Naive B cell (primary cell): ENCODE measurements around the gene SPATS2. TPM values are rescaled to one million over a fixed set of nuclear protein-coding genes. Genes with fewer than 3 reads are reported as not detected.

Experiments used
- ATAC-seq, 2 donors: fragments of 150-1000 bp; cut with Tn5 transposase; 2 replicates each; pipeline ENCODE4 v1.10.0; 2021; ENCODE audit warnings: low read depth in 2 of 2, mild to moderate bottlenecking in 2 of 2, moderate library complexity in 2 of 2
- DNase-seq: peaks from one replicate; pipeline ENCODE4 v3.0.0; 2022
- H3K27ac Mint-ChIP-seq, 6 donors: one replicate each; pipeline ENCODE4 v1.8.0; 2020 to 2022; ENCODE audit warnings: mild to moderate bottlenecking in 6 of 6, mixed read lengths in 6 of 6, moderate library complexity in 5 of 6, inconsistent platforms in 2 of 6
- H3K27me3 Mint-ChIP-seq, 3 donors: one replicate each; pipeline ENCODE4 v1.8.0; 2021 to 2022; ENCODE audit warnings: mixed read lengths in 3 of 3, mild to moderate bottlenecking in 1 of 3
- H3K36me3 Mint-ChIP-seq, 2 donors: one replicate each; pipeline ENCODE4 v1.8.0; 2020 to 2022; ENCODE audit warnings: mixed read lengths in 2 of 2, inconsistent platforms in 1 of 2, mild to moderate bottlenecking in 1 of 2
- H3K4me1 Mint-ChIP-seq, 3 donors: one replicate each; pipeline ENCODE4 v1.8.0; 2020 to 2022; ENCODE audit warnings: mixed read lengths in 3 of 3, inconsistent platforms in 1 of 3, mild to moderate bottlenecking in 1 of 3, moderate library complexity in 1 of 3
- H3K4me3 Mint-ChIP-seq, 8 donors: one replicate each; pipeline ENCODE4 v1.8.0; 2020 to 2022; ENCODE audit warnings: mild to moderate bottlenecking in 8 of 8, mixed read lengths in 8 of 8, moderate library complexity in 8 of 8, inconsistent platforms in 2 of 8
- H3K9me3 Mint-ChIP-seq, 7 donors: one replicate each; pipeline ENCODE4 v1.8.0; 2020 to 2022; ENCODE audit warnings: mixed read lengths in 7 of 7, mild to moderate bottlenecking in 5 of 7, inconsistent platforms in 2 of 7, moderate library complexity in 1 of 7
- polyA plus RNA-seq, 6 donors: library from polyadenylated mRNA; unstranded; fragments of 300-500 nt; fragmentation: Illumina TruSeq; gene quantifications; one replicate each; pipeline ENCODE4 v1.2.3, GENCODE V29; 2021; ENCODE audit warnings: low read depth in 6 of 6

SPATS2 gene
- polyA plus RNA-seq, 6 donors from 2014 or later: 1.9 to 11.4 (median 9.0) TPM

DNA sequence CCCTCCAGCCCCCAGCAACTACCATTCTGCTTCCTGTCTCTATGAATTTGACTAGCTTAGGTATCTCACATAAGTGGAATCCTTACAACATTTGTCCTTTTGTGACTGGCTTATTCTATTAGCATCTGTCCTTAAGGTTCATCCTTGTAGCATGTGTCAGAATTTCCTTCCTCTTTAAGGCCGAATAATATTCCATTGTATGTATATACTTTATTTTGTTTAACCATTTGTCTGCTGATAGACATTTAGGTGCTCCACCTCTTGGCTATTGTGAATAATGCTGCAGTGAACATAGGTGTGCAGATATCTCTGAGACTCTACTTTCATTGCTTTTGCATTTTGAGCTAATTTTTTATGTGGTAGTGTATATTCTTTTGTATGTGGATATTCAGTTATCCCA, 75.7 kb downstream of the SPATS2 start:
- peak overlapping the region in 1 of 6 donors; percentile 32 for H3K27ac Mint-ChIP-seq
- peaks cover 0 to 1% (median 0%) of the 10 kb centered on the region in 7 donors for H3K9me3 Mint-ChIP-seq
- H3K27me3 Mint-ChIP-seq: no peaks in the 10 kb centered on the region
- ATAC-seq (no peak), DNase-seq (no peak)
- peaks cover 0 to 7% of the 10 kb centered on the region in 2 donors for H3K36me3 Mint-ChIP-seq
- peaks cover 0 to 11% (median 4%) of the 10 kb centered on the region in 3 donors for H3K4me1 Mint-ChIP-seq
- no peak overlapping the region for H3K4me3 Mint-ChIP-seq

DNA sequence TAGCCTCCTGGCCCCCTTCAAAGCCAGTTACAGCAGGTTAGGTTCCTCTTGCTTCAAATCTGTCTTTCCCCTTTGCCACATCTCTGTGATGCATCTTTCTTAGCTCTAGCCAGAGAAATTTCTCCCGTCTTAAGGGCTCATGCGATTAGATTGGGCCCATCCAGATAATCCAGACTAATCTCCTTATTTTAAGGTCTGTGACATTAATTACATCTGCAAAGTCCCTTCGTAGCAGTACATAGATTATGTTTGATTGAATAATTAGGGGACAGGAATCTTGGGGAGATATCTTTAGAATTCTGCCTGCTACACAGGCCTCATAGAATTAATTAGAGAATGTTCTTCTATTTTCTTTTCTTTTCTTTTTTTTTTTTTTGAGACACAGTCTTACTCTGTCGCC, 79.3 kb downstream of the SPATS2 start:
- peaks cover 0 to 10% (median 4%) of the 10 kb centered on the region in 3 donors for H3K4me1 Mint-ChIP-seq
- H3K36me3 Mint-ChIP-seq: peaks cover 4 to 20% of the 10 kb centered on the region in 2 donors
- no peak overlapping the region for H3K27ac Mint-ChIP-seq
- H3K9me3 Mint-ChIP-seq: peaks cover 0 to 11% (median 2%) of the 10 kb centered on the region in 7 donors
- DNase-seq (no peak), ATAC-seq (no peak)
- no peak overlapping the region for H3K4me3 Mint-ChIP-seq
- no peaks in the 10 kb centered on the region for H3K27me3 Mint-ChIP-seq

DNA sequence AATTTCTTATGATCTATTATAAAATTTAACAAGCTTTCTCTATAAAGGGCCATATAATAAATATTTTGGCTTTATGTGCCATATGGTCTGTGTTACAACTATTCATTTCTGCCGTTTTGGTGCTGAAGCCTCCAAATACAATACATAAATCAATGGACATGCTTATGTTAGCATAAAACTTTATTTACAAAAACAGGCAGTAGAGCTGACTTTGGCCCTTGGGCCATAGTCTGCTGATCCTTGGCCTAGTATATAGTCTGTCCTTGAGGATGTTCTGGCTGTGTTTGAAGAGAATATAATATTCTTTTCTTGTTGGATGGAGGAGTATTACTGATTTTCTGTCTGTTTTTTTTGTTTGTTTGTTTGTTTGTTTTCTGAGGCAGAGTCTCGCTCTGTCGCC, 81.6 kb downstream of the SPATS2 start:
- DNase-seq: no peak
- peak overlapping the region in 1 of 6 donors; percentile 54 for H3K27ac Mint-ChIP-seq
- peaks cover 0 to 4% (median 0%) of the 10 kb centered on the region in 3 donors for H3K4me1 Mint-ChIP-seq
- H3K27me3 Mint-ChIP-seq: no peaks in the 10 kb centered on the region
- no peak for ATAC-seq
- H3K36me3 Mint-ChIP-seq: peaks cover 4 to 13% of the 10 kb centered on the region in 2 donors
- H3K9me3 Mint-ChIP-seq: peaks cover 0 to 11% (median 2%) of the 10 kb centered on the region in 7 donors
- H3K4me3 Mint-ChIP-seq: no peak overlapping the region

DNA sequence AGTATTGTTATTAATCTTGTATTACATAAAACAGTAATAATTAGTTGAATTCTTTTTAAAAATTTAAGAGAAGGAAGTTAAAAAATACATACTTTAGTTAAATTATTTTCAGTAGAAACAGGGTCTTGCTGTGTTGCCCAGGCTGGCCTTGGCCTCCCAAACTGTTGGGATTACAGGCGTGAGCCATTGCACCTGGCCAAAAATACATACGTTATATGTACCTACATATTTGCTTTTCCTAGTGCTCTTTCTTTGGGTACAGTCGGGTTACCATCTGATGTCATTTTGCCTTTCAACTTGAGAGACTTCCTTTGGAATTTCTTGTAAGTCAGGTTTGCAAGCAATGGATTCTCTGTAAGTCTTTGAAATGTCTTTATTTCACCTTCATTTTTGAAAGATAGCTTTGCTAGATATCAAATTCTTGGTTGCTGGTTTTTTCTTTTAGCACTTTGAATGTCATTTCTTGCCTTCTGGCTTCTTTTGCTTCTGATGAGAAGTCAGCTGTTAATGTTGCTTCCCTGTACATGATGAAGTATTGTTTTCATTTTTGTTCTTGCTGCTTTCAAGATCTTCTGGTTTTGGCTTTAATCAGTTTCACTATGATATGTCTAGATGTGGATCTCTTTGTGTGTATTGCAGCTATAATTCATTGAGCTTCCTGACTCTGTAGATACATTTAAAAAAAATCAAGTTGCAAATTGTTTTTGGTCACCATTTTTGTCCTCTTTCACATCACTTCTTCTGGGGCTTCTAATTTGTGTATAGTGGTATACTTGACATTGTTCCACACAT, 84.4 kb downstream of the SPATS2 start:
- peaks cover 0 to 11% (median 2%) of the 10 kb centered on the region in 7 donors for H3K9me3 Mint-ChIP-seq
- DNase-seq (no peak), ATAC-seq (no peak)
- no peaks in the 10 kb centered on the region for H3K27me3 Mint-ChIP-seq
- H3K4me1 Mint-ChIP-seq: peaks cover 0 to 8% (median 0%) of the 10 kb centered on the region in 3 donors
- H3K36me3 Mint-ChIP-seq: peaks cover 4 to 13% of the 10 kb centered on the region in 2 donors
- peak overlapping the region in 1 of 6 donors; percentile 58 for H3K27ac Mint-ChIP-seq
- peak overlapping the region in 1 of 8 donors; percentile 13 for H3K4me3 Mint-ChIP-seq

DNA sequence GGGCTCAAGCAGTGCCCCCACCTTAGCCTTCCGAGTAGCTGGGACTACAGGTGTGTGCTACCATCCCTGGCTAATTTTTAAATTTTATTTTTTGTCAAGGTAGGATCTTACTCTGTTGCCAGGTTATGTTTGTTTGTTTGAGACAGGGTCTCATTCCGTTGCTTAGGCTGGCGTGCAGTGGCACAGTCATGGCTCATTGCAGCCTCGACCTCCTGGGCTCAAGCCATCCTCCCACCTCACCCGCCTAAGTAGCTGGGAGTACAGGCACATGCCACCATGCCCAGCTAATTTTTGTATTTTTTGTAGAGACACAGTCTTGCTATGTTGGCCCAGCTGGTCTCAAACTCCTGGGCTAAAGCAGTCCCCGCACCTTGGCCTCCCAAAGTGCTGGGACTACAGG, 88.2 kb downstream of the SPATS2 start:
- Mint-ChIP-seq H3K4me3 (peak overlapping the region in 1 of 8 donors; percentile 22), H3K9me3 (peaks cover 0 to 2% (median 0%) of the 10 kb centered on the region in 7 donors), H3K36me3 (peaks cover 0 to 6% of the 10 kb centered on the region in 2 donors), H3K27me3 (no peaks in the 10 kb centered on the region), H3K27ac (no peak overlapping the region), H3K4me1 (peaks cover 0 to 5% (median 0%) of the 10 kb centered on the region in 3 donors)
- DNase-seq: no peak
- ATAC-seq: no peak

DNA sequence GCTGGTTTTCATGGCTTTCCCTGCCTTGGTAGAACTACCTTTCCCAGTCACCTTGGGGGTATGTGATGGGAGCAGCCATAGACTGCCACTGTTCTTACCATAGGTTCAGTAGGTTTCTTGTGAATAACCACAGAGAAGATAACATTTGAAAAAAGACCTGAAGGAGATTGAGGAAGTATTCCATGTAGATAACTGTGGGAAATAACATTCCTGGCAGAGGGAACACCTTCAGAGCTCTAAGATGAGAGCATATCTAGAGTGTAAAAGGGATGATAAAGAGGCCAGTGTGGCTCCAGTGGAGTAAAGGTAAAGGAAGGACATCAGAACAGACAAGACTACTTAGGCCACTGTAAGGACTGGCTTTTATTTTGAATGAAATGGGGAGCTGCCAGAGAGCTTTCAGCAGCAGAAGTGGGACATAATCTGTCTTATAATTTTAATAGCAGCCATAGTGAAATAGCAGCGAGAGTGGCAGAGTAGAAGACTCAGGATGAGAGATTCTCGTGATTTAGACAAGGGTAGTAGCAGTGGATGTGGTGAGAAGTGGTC, 88.9 kb downstream of the SPATS2 start:
- Mint-ChIP-seq H3K4me3 (no peak overlapping the region), H3K27me3 (no peaks in the 10 kb centered on the region), H3K9me3 (no peaks in the 10 kb centered on the region), H3K4me1 (peaks cover 0 to 5% (median 0%) of the 10 kb centered on the region in 3 donors), H3K36me3 (peaks cover 0 to 13% of the 10 kb centered on the region in 2 donors), H3K27ac (peak overlapping the region in 1 of 6 donors; percentile 11)
- DNase-seq (no peak), ATAC-seq (no peak)

DNA sequence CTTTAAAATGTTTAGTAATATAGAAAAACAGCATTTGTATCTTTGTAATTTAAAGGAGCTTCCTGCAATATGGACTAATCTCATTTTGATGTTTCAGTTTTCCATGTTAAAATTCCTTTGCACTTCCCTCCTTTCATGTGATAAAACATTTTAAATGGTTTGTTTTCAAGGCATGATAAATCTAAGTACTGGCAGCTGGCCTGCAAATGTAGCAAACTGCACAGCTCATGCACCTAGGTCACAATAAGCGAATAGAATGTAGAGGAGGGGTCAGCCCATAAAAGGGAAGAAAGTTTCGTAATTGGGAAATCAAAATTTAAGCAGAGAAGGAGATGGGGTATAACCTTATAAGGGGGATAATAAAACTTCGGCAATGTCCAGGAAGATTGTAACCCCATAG, 91.6 kb downstream of the SPATS2 start:
- peaks cover 0 to 5% (median 0%) of the 10 kb centered on the region in 3 donors for H3K4me1 Mint-ChIP-seq
- peaks cover 0 to 2% (median 0%) of the 10 kb centered on the region in 7 donors for H3K9me3 Mint-ChIP-seq
- DNase-seq: no peak
- no peak for ATAC-seq
- H3K27me3 Mint-ChIP-seq: no peaks in the 10 kb centered on the region
- H3K36me3 Mint-ChIP-seq: peaks cover 7 to 18% of the 10 kb centered on the region in 2 donors
- H3K27ac Mint-ChIP-seq: peak overlapping the region in 1 of 6 donors; percentile 64
- no peak overlapping the region for H3K4me3 Mint-ChIP-seq

DNA sequence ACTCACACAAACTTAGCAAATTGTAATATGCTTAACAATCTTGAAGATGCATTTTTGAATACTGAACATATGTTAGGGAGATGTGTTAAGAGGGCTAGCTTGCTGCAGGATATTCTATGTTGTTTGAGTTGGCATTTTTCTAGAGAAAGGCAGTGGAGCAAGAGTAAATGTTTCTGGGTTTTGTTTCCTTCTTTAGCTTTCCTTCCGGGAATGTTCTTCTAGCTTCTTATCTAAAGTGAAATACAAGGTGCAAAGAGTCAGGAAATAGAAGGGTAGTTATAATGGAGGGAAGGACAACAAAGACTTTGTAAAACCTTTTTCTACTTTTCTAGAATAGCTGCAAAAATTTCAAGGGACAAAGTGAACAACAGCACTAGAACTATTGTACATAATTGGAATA, 94.0 kb downstream of the SPATS2 start:
- ATAC-seq (no peak), DNase-seq (no peak)
- H3K4me3 Mint-ChIP-seq: no peak overlapping the region
- H3K27me3 Mint-ChIP-seq: no peaks in the 10 kb centered on the region
- no peaks in the 10 kb centered on the region for H3K4me1 Mint-ChIP-seq
- H3K9me3 Mint-ChIP-seq: peaks cover 0 to 2% (median 0%) of the 10 kb centered on the region in 7 donors
- peak overlapping the region in 1 of 6 donors; percentile 16 for H3K27ac Mint-ChIP-seq
- peaks cover 7 to 18% of the 10 kb centered on the region in 2 donors for H3K36me3 Mint-ChIP-seq

DNA sequence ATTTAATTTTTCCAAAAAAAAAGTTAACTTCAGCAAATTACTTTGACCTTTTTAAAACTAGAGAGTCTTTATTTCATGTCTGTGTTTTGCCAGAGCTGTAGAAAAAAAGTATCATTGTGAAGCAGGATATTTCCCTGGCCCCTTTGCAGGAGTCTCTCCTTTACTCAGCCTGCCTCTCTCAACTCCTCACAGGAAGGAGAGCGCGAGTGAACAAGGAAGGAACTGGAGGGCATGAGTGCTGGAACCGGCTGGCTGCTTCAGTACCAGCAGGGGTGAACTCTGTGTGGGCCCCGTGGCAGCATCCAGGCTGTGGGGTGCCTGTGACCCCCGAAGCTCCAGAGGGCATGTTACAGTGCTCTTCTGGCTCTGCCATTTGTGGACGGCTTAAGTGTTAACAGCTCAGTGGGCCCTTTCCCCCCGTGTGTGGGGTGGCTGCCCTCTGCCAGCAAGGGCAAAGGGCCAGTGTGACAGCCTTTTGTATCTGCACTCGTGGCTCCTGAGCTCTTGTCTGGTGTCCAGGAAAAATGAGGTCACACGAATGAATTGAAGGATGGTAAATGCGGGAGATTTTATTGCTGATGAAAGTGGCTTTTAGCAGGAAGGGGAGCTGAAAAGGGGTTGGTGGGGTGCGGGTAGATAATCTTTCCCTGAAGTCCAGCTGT, 95.0 kb downstream of the SPATS2 start:
- Mint-ChIP-seq H3K27me3 (no peaks in the 10 kb centered on the region), H3K9me3 (peaks cover 0 to 2% (median 0%) of the 10 kb centered on the region in 7 donors), H3K36me3 (peaks cover 7 to 18% of the 10 kb centered on the region in 2 donors), H3K4me3 (no peak overlapping the region), H3K27ac (no peak overlapping the region), H3K4me1 (no peaks in the 10 kb centered on the region)
- no peak for ATAC-seq
- no peak for DNase-seq

DNA sequence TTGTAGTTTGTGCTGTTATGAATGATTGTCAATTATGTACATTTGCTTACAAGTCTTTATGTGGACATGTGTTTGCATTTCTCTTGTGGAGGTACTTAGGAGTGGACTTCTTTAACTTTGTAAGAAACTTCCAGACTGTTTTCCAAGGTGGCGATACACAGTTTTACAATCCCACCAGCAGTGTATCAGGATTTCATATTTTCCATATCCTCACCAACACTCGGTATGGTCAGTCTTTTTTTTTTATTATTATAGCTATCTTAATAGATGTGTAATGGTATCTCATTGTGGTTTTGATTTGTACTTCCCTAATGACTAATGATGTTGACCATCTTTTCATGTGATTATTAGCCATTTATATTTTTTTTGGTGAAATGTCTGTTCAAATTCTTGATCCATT, 97.9 kb downstream of the SPATS2 start:
- Mint-ChIP-seq H3K36me3 (peaks cover 7 to 13% of the 10 kb centered on the region in 2 donors), H3K27ac (no peak overlapping the region), H3K4me3 (no peak overlapping the region), H3K9me3 (peaks cover 0 to 2% (median 0%) of the 10 kb centered on the region in 7 donors), H3K27me3 (no peaks in the 10 kb centered on the region), H3K4me1 (no peaks in the 10 kb centered on the region)
- DNase-seq (no peak), ATAC-seq (no peak)

DNA sequence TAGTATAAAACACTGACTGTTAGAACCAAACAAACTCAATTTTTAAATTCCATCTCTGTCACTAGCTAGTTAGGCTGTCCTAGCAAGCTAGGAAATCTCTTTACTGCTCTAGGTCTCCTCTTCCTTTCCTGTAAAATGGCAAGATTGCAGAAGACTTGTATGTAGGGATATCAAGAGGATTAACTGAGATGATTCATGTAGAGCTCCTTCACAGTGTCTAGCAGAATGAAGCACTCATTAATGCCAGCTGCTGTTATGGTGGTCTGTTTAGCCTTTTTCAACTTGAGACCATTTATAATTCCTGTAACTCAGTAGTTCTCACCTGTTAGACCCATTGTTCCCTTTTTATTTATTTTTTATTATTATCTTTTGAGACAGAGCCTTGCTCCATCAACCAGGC, 103.7 kb downstream of the SPATS2 start:
- Mint-ChIP-seq H3K27ac (no peak overlapping the region), H3K4me3 (no peak overlapping the region), H3K9me3 (no peaks in the 10 kb centered on the region), H3K36me3 (no peaks in the 10 kb centered on the region), H3K4me1 (no peaks in the 10 kb centered on the region), H3K27me3 (no peaks in the 10 kb centered on the region)
- ATAC-seq (no peak), DNase-seq (no peak)

DNA sequence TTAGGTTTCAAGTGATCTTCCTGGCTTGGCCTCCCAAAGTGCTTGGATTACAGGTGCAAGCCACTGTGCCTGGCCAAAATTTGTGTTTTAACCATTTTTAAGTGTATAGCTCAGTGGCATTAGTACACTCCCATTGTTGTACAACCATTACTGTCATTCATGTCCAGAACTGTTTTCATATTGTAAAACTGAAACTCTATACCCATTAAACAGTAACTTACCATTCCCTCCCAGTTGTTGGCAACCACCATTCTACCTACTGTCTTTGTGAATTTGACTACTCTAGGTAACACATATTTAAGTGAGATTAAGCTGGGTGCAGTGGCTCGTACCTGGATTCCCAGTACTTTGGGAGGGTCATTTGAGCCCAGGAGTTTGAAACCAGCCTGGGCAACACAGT, 104.3 kb downstream of the SPATS2 start:
- Mint-ChIP-seq H3K27ac (no peak overlapping the region), H3K27me3 (no peaks in the 10 kb centered on the region), H3K4me3 (no peak overlapping the region), H3K4me1 (peaks cover 0 to 3% (median 0%) of the 10 kb centered on the region in 3 donors), H3K36me3 (no peaks in the 10 kb centered on the region), H3K9me3 (no peaks in the 10 kb centered on the region)
- ATAC-seq: no peak
- no peak for DNase-seq

DNA sequence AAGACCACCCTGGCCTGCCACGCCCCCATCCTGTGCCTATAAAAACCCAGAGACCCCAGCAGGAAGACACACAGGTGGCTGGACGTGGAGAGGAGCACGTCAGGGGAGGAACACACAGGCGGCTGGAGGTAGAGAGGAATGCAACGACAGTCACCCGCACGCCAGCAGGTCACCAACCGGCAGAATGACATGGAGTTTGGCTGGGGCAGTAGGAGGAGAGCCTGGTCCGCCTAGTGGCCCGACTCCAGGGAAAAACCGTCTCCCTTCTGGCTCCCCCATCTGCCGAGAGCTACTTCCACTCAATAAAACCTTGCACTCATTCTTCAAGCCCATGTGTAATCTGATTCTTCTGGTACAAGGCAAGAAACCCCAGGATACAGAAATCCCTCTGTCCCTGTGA, 108.8 kb downstream of the SPATS2 start:
- Mint-ChIP-seq H3K27me3 (no peaks in the 10 kb centered on the region), H3K4me1 (peaks cover 0 to 5% (median 0%) of the 10 kb centered on the region in 3 donors), H3K4me3 (no peak overlapping the region), H3K27ac (no peak overlapping the region), H3K36me3 (no peaks in the 10 kb centered on the region), H3K9me3 (no peaks in the 10 kb centered on the region)
- DNase-seq (no peak), ATAC-seq (no peak)
